ENCODE measurements around the gene MOGAT1.
"Not testable (repeated sequence)": the region's sequence is repeated elsewhere in the genome, so short reads cannot be mapped to it uniquely, and the experiment has no call there.

The MOGAT1 gene

DNA sequence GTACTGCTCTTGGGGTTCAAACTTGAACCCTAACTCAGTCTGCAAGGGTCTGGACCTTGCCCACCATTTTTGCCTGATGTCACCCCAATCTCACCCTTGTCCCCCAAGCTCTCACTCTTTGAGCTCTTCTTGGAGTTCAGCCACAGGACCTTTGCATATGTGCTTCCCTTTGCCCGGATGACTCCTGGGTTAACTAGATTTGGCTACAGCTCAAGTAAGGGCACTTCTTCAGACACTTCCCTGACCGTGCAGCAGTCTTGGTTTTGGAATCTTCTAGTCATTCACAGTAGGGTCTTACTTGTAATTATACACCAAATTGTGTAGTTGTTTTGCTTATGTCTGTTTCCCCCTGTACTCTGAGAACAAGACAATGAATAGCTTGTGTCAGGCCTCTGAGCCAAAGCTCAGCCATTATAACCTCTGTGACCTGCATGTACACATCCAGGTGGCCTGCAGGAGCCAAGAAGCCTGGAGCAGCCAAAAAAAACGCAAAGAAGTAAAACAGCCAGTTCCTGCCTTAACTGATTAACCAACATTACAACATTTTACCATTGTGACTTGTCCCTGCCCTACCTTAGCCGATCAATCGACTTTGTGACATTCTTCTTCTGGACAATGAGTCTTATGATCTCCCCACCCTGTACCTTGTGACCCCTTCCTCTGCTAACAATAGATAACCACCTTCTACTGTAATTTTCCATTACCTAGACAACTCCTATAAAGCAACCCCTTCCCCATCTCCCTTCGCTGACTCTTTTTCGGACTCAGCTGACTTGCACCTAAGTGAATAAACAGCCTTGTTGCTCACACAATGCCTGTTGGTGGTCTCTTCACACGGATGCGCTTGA is 1.0 kb upstream of the MOGAT1 start:
- no peak for DNase-seq

DNA sequence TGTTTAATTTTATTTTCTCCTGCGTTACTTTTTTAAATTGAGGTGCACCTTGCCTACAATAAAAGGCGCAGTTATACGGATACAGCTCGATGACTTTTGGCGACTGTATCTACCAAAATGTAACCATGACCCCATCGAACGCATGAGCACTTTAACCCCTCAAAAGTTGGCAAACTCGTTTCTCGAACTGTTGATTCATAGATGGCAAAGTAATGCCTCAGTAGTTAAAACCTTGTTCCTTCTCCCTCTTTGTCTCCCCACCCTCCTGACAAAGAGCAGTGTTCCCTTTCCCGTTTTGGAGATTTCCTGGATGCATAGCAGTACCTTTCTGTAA is 577 bp downstream of the MOGAT1 start:
- no peak for DNase-seq

DNA sequence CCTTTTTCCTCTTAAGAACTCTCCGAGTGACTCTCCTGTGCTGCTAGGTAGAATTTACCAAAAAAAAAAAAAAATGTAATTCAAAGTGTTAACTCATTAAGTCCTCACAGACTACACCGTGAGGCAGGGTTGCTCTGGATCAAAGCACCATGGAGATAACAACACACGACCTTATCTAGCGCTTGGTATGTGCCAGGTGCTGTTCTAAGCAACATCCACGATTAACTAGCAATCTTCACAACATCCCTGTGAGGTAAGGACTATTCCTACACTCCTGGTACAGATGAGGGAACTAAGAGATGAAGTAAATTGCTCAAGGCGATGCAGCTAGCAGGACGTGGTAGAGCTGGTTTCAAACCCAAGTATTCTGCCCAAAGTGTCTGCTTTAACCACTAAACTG is 1.8 kb downstream of the MOGAT1 start:
- DNase-seq: no peak

DNA sequence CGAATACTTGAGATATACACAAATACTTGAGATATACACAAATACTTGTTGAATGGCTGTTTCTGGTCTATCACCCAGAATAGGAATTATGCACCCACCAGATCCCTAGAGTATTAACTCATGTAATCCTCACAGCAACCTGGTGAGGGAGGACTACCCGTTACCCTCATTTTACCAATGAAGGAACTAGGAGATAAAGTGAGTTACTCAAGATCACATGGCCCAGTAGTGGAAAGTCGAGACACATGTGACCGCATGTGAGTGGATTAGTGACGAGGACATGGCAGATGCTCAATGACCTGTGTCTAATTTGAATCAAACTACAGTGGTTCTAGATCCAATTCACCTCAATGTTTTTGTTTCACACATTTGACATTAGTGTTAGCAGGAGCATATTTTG is 2.4 kb downstream of the MOGAT1 start:
- no peak for DNase-seq

DNA sequence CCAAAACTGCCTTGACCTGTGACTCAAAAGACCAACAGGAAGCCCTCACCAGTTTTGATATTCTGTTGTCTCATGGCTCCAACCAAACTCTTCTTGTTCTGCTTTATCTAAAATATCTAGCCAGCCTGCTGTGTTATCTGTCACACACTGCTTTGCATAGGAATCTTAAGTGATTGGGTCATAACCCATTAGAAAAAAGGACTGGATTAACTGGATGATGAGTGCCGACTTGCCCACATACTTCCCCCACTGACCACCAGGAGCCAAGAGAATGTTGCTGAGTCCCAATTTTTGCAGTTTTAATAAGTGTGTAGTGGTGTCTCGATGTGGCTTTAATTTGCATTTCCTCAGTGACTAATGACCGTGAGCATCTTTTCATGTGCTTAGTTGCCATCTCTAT is 6.5 kb downstream of the MOGAT1 start:
- no peak for DNase-seq

DNA sequence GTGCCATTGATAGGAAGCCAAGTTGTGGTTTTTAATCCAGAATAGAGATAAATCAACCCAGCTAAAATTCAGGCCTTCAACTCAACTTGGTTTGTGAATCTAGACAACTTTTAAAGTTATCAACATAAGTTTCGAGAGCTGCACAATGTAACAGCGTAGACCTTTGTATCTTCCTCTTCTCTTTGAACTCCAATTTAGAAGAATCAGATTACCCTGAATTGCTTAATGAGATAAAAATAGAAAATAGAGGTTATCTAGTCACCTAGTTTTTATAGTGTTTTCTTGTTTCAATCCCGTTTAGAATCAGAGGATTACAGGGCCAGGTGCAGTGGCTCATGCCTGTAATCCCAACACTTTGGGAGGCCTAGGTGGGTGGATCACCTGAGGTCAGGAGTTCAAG is 12.3 kb downstream of the MOGAT1 start:
- no peak for DNase-seq

DNA sequence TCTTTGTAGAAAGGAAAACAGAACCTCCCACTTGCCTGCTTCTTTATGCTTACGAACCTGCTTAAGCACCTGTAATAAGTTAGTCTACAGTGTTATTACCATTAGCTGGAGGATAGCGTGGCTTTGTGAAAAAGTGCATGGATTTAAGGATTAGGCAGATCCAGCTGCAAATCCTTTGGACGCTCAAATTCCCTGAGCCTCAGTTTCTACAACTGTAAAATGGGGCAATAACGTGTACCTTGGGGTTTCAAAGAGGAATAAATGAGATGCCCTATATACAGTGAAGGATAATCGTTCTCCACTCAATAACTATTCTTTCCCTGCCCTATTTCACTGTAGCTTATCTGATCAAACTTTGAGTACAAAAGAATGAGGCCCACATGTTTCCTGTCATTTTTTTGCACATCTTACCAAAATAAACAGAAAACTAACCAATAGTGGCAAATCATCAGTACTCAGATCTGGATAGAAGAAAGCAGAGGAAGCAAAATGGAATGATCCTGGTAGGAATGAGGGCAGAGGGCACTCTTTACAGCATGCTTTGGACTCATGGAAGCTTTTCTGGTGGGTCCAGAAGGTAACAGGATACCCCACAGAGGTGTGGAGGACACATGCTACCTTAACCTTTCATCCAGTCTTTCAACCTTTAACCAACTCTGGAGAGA is 14.8 kb downstream of the MOGAT1 start:
- DNase-seq: no peak

DNA sequence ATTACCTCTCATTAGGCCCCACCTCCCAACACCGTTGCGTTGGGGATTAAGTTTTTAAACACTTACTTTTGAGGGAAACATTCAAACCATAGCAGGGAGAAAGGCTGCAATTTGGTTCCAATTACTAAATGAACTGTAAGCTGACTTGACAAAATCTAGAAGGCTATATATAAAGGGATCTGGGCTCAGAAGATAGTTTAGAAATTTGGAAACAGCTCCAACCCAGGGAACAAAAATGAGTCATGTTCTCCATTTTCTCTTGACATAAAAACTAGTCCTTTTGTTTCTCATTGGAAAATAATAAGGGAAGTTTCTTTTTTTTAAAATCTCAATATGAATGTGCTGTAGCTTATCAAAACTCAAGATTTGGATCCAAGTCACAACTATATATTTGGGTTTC is 17.5 kb downstream of the MOGAT1 start:
- DNase-seq: no peak

DNA sequence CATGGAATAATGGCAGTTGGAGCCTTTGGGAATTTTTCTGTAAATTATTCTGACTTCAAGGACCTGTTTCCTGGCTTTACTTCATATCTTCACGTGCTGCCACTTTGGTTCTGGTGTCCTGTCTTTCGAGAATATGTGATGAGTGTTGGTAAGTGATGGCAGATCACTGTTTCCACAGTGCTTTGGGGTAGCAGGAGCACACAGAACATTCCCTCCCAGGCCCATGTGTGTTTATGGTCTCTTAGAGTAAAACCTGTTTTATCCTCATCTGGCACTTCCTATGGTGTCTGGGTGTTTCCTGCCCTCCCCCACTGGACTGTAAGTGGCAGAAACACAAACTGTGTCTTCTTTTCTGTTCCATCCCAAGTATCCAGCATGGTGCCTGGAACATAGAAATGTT is 17.9 kb downstream of the MOGAT1 start:
- no peak for DNase-seq

DNA sequence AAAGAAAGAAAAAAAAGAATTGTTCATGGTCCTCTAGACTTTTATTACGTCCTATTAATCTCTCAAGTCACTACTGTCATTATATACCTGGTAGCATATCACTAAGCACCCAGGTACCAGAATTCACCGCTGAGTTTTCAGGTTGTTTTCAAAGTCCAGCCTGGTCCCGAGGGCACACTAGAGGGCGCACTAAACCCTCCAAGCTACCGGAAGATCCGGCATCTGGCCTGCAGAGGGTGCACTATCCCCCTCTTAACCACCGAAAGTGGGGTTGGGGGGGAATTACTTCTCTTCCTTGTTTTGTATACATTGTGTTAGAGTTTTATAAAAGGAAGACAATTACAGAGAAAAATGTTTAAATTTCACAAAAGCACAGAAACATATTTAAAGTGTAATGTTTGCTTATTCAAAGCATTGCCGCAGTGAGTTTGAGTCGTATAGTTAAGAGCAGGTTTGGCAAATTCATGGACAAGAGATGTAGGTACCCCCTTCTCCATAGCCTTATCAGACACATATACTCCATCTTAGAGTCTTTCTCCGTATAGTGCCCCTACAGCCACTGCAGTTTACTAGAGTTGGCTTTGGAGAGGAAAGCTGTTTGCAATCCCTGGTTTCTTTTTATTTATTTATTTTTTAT is 19.2 kb downstream of the MOGAT1 start:
- peak; percentile 79 for DNase-seq

DNA sequence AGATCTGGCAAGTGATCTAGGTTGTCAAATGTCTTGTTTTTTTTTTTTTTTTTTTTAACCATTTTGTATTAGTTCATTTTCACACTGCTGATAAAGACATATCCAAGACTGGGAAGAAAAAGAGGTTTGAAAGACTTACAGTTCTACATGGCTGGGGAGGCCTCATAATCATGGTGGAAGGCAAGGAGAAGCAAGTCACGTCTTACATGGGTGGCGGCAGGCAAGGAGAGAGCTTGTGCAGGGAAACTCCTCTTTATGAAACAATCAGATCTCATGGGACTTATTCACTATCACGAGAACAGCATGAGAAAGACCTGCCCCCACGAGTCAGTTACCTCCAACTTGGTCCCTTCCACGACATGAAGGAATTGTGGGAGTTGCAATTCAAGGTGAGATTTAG is 22.0 kb downstream of the MOGAT1 start:
- not testable (repeated sequence) for DNase-seq

DNA sequence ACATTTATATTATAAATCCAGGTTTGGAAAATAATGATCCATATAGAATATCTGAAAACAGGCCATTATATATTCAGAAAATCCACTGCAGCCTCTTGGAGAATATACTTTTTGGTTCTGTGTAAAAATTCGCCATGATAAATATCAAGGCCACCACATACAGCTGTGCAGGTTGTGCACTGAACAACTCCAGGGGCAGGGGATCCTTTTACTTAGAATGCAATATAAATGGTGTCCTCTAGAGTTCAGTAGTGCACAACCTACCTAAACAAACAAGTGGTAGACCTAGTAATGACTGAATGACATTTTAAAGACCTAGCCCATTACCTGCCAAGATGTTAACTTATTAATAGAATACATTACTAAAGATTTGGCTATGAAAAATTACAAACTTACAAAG is 22.4 kb downstream of the MOGAT1 start:
- no peak for DNase-seq

DNA sequence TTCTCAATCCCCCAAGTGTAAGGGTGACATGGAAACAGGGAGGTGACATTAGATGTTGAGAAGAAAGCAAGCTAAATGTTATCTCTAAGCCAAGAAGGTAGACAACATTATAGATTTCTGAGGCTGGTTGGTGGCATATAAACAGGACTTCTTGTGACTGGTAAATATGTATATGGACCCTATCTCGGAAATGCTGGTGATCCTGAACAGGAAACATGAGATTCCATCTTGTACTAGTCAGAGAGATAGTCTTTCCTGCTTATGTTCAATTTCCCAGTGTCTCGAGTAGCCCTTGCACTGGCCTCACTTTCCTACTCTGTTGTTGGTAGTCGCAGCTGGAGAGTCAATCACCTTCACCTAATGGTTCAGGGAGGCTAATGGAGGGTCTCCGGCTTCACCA is 26.8 kb downstream of the MOGAT1 start:
- no peak for DNase-seq

DNA sequence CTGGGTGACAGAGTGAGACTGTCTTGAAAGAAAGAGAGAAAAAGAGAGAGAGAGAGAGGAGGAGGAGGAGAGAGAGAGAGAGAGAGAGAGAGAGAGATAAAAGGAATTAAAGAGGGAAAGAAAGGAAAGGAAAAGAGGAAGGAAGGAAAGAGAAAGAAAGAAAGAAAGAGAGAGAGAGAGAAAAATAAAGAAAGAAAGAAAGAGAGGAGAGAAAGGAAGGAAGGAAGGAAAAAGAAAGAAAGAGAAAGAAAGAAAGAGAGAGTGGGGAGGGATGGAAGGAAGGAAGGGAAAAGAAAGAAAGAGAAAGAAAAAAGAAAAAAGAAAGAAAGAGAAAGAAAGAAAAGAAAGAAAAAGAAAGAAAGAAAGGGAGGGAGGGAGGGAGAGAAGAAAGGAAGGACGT is 29.8 kb downstream of the MOGAT1 start:
- no peak for DNase-seq

DNA sequence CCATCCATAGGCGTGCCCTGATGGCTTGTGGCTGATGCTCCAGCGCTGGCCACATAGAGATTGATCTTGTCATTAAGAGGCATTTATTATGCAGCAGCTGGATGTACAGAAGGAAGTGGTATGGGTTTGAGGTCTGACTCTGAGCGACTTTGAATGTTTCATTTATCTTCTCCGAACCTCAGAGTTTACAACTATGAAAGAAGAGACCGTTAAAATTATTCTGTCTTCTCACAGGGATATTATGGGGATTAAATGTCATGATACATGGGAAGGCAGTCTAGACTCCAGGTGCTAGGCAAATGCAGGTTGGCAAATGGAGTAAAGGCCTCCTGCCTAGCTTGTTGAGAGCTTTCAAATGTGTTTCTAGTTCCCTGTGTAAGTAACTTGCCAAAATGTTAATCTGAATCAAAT is 30.3 kb downstream of the MOGAT1 start:
- DNase-seq: no peak

DNA sequence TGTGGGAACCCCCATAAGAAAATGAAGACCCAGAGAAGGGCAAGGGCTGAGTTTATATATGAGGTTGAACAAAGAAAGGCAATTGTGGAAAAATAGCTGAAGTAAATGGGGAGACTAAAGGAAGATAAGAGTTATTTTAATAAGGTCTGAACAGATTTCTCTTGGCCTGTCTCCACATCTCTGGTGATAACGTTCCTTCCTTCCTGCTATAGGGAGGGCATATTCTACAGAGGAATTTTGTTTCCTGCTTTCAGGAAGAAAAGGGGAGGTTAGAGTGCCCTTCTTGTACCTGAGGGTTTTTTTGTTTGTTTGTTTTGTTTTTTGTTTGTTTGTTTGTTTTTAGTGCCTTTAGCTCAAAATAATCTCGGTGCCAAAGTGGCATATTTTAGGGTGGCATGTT is 31.6 kb downstream of the MOGAT1 start:
- no peak for DNase-seq

DNA sequence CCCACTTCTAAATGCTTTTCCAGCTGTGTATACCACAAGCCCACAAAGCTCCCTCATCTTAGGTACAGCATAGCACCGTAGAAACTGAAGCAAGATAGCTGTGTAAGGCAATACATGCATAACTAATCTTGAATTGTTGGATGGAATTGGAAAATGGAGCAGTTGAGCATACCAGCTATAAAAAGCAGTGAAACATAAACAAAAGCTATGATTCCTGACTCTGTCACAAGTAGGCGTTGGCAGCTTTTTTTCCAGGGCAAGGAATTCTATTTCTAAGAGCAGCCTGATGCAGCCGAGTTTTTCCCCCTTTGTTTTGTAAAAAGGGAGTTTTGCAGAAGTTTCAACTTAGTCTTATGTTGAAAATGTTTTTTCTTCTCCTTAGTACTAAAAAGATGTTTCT is 32.4 kb downstream of the MOGAT1 start:
- peak; percentile 28 for DNase-seq

DNA sequence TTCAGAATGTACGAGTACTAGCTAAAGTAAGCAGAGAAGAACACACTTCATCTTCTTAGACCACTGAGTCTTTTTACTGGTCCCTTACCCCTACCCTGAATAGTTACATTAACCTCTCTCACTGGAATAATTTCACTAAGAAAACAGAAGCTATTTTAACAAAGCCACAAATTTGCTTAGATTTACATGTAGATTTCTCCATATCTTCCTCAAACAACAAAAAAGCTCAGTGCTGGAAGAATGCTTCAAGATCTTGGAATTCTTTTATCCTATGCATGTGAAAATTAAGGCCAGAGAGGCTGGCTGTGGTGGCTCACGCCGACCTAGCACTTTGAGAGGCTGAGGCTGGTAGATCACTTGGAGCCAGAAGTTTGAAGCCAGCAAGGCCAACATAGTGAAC is 35.2 kb downstream of the MOGAT1 start:
- peak; percentile 66 for DNase-seq

DNA sequence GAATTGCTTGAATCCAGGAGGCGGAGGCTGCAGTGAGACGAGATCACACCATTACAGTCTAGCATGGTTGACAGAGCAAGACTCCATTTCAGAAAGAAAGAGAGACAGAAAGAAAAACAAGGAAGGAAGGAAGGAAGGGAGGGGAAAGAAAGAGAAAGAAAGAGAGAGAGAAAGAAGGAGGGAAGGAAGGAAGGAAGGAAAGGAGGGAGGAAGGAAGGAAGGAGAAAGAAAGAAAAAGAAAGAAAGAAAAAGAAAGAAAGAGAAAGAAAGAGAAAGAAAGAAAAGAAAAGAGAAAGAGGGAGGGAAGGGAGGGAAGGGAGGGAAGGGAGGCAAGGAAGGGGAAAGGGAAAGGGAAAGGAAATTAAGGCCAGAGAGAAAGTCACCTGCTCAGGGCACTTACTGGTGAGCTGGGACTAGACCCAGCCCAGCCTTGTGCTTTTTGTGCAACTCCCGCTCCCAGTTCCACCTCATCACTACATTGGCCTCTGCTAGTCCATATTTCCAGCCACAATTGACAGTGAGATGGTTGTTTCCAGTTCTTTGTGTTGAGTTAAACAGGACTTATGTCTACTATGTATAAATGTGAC is 35.7 kb downstream of the MOGAT1 start:
- no peak for DNase-seq

DNA sequence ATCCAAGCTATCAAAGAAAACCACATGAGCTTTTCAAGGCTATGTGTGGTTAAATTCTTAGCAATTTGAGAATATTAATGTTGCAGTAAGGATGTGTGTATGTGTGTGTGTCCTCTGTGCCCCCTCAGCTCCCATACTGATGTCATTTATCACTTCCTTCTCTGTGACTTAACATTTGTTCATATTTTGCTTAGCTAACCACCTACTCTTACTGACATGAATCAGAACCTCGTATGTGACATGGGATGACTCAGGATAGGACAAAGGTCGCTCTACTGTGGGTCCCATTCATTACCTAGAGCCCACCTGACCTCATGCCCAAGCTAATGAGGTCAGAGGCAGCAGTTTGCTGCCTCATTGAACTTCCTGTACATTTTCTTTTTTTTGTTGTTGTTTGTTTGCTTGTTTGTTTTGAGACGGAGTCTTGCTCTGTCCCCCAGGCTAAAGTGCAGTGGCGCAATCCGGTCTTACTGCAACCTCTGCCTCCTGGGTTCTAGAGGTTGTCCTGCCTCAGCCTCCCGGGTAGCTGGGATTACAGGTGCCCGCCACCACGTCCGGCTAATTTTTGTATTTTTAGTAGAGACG is 36.3 kb downstream of the MOGAT1 start:
- DNase-seq: peak; percentile 69

DNA sequence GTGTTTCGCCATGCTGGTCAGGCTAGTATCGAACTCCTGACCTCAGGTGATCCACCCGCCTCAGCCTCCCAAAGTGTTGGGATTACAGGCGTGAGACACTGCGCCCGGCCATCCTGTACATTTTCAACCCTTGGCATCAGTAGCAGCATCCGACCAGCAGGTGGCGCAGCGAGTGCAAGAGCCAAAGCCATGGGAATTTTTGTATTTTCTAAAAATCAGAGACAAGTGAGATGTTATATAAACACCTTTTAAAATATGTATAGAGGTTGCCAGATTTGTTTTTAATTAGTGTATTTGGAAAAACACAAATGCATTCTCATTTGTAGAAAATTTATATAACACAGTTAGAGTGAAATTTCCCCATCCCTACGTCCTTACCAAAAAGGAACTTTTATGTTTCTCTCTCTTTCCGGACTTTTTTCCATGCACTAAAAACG is 36.8 kb downstream of the MOGAT1 start:
- DNase-seq: peak; percentile 76

DNA sequence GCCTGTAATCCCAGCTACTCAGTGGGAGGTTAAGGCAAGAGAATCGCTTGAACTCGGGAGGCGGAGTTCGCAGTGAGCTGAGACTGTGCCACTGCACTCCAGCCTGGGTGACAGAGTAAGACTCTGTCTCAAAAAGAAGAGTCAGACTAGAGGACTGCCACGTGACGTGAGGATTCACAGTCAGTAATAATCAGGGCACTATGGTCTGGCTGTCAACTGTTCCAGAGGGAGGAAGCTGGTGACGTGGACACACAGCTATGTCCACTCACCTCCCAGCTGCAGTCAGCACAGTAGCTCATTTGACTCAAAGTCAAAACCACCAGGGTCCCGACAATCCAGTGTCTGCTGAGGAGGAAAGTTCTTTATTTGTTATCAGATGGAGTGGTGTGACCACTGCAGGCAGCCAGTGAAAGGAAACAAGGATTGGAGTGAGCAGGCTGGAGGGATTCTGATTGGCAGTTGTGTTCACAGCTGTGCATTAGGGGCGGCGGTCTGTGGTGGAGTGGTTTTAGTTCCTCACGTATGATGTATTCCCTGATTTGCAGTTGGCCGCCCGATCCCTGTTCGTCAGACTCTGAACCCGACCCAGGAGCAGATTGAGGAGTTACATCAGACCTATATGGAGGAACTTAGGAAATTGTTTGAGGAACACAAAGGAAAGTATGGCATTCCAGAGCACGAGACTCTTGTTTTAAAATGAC is 37.9 kb downstream of the MOGAT1 start:
- peak; percentile 98 for DNase-seq

DNA sequence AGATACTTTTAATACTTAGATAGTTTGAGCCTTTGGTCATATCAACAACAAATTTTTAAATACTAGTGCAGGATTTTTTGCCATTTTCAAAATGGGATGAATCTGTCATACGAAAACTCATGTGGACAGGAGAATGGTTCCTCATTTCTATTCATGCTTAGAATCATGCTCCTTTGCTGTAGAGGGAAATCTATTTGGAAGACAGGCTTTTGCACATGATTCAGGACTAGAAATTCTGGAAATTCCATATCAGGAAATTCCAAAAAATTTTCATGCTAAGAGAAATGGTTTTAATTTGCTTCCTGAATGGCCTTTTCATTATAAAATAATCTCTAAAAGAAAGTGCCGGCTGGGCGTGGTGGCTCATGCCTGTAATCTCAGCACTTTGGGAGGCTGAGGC is 39.3 kb downstream of the MOGAT1 start:
- DNase-seq: no peak

Data from fibroblast of skin of scalp (primary cell).